Measurements from ENCODE around the gene GPBP1.

DNA sequence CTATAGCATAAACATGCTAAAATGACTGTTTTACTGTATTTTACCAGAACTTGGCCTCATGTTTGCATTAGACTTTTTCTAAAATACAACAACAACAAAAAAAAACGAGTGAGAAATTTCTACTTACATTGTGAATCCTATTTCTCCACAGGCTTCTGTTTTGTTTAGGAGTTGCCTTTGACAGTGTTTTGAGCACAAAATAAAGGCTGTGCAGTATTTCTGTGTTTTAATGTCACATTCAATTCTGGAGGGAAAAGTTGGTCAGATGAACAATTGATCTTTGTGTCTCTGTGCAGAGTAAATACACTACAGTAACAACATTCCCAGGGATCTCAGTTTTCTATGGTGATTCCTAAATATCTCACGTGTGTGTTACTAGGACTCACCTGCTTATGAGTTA is 131.1 kb downstream of the GPBP1 start:
- TF ChIP-seq, protein P1, sequence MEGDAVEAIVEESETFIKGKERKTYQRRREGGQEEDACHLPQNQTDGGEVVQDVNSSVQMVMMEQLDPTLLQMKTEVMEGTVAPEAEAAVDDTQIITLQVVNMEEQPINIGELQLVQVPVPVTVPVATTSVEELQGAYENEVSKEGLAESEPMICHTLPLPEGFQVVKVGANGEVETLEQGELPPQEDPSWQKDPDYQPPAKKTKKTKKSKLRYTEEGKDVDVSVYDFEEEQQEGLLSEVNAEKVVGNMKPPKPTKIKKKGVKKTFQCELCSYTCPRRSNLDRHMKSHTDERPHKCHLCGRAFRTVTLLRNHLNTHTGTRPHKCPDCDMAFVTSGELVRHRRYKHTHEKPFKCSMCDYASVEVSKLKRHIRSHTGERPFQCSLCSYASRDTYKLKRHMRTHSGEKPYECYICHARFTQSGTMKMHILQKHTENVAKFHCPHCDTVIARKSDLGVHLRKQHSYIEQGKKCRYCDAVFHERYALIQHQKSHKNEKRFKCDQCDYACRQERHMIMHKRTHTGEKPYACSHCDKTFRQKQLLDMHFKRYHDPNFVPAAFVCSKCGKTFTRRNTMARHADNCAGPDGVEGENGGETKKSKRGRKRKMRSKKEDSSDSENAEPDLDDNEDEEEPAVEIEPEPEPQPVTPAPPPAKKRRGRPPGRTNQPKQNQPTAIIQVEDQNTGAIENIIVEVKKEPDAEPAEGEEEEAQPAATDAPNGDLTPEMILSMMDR (IDR thresholded peaks at IDR 0.05; ENCODE audit: low read length): no peak
- no peak for TF ChIP-seq EZH2 (IDR thresholded peaks at IDR 0.05; ENCODE audit: borderline replicate concordance, low read length)

Data from OCI-LY1 (cell line).